ENCODE data around the gene CLTA. TPM values are rescaled to one million over a fixed set of nuclear protein-coding genes. Genes with fewer than 3 reads are reported as not detected.

CLTA gene
- polyA plus RNA-seq, 1 donor from 2014 or later: 420 TPM

- H4K20me1 ChIP-seq (ENCODE audit: insufficient read depth): no peaks in the 10 kb centered on the region
- no peaks in the 10 kb centered on the region for H3K9me3 ChIP-seq (ENCODE audit: low read length)
- H3K4me3 ChIP-seq (ENCODE audit: low read length): no peak overlapping the region
- H3K9ac ChIP-seq (ENCODE audit: low read length): no peak overlapping the region
- H2AFZ ChIP-seq (ENCODE audit: low read depth, low read length): no peak overlapping the region
- no peak for TF ChIP-seq EZH2 (IDR thresholded peaks at IDR 0.05; ENCODE audit: borderline replicate concordance, insufficient read depth, low read length, poor library complexity, severe bottlenecking)
- no peak for TF ChIP-seq SMC3 (conservative IDR thresholded peaks at IDR 0.05; ENCODE audit: poor library complexity)
- TF ChIP-seq EP300 (conservative IDR thresholded peaks at IDR 0.05; ENCODE audit: poor library complexity, severe bottlenecking): no peak
- no peak for TF ChIP-seq POLR2AphosphoS5 (IDR thresholded peaks at IDR 0.05)
- TF ChIP-seq MXI1 (conservative IDR thresholded peaks at IDR 0.05; ENCODE audit: poor library complexity, severe bottlenecking): no peak
- TF ChIP-seq RAD21 (conservative IDR thresholded peaks at IDR 0.05): no peak
- TF ChIP-seq CTCF (IDR thresholded peaks at IDR 0.05; ENCODE audit: poor library complexity, severe bottlenecking): no peak
- TF ChIP-seq REST (IDR thresholded peaks at IDR 0.05; ENCODE audit: borderline replicate concordance): no peak
- TF ChIP-seq TAF1 (IDR thresholded peaks at IDR 0.05; ENCODE audit: low read depth): no peak
- no peak overlapping the region for H3K4me2 ChIP-seq (ENCODE audit: low read length)
- no peak overlapping the region for H3K27ac ChIP-seq (ENCODE audit: low read length)
- no peaks in the 10 kb centered on the region for H3F3A ChIP-seq (ENCODE audit: insufficient read depth, low read length, poor library complexity, severe bottlenecking)
- no peaks in the 10 kb centered on the region for H3K9me2 ChIP-seq (ENCODE audit: insufficient read depth, low read length)
- peaks cover 9% of the 10 kb centered on the region for H3K36me3 ChIP-seq (ENCODE audit: insufficient read depth, low read length)
- H3K27me3 ChIP-seq (ENCODE audit: insufficient read depth, low read depth, low read length): no peaks in the 10 kb centered on the region
- H3K79me2 ChIP-seq (replicated peaks; ENCODE audit: insufficient read depth, low read length): no peaks in the 10 kb centered on the region
Measured at GRCh38 chr9:36213989-36214388, 23.3 kb downstream of the CLTA start.

- Histone ChIP-seq H2AFZ (ENCODE audit: low read depth, low read length) (no peak overlapping the region), H3K79me2 (replicated peaks; ENCODE audit: insufficient read depth, low read length) (no peaks in the 10 kb centered on the region), H3K4me3 (ENCODE audit: low read length) (no peak overlapping the region), H3K9me2 (ENCODE audit: insufficient read depth, low read length) (no peaks in the 10 kb centered on the region), H3K27me3 (ENCODE audit: insufficient read depth, low read depth, low read length) (no peaks in the 10 kb centered on the region), H3K9me3 (ENCODE audit: low read length) (no peaks in the 10 kb centered on the region), H4K20me1 (ENCODE audit: insufficient read depth) (no peaks in the 10 kb centered on the region), H3F3A (ENCODE audit: insufficient read depth, low read length, poor library complexity, severe bottlenecking) (no peaks in the 10 kb centered on the region), H3K27ac (ENCODE audit: low read length) (no peak overlapping the region), H3K36me3 (ENCODE audit: insufficient read depth, low read length) (peaks cover 9% of the 10 kb centered on the region), H3K9ac (ENCODE audit: low read length) (no peak overlapping the region), H3K4me2 (ENCODE audit: low read length) (no peak overlapping the region)
- TF ChIP-seq POLR2AphosphoS5 (IDR thresholded peaks at IDR 0.05) (no peak), CTCF (IDR thresholded peaks at IDR 0.05; ENCODE audit: poor library complexity, severe bottlenecking) (no peak), RAD21 (conservative IDR thresholded peaks at IDR 0.05) (no peak), SMC3 (conservative IDR thresholded peaks at IDR 0.05; ENCODE audit: poor library complexity) (no peak), EZH2 (IDR thresholded peaks at IDR 0.05; ENCODE audit: borderline replicate concordance, insufficient read depth, low read length, poor library complexity, severe bottlenecking) (no peak), REST (IDR thresholded peaks at IDR 0.05; ENCODE audit: borderline replicate concordance) (no peak), MXI1 (conservative IDR thresholded peaks at IDR 0.05; ENCODE audit: poor library complexity, severe bottlenecking) (no peak), TAF1 (IDR thresholded peaks at IDR 0.05; ENCODE audit: low read depth) (no peak), EP300 (conservative IDR thresholded peaks at IDR 0.05; ENCODE audit: poor library complexity, severe bottlenecking) (no peak)
Measured at GRCh38 chr9:36214571-36214970, 23.9 kb downstream of the CLTA start.

All from neural cell (in vitro differentiated cells).